Activated naive CD4-positive, alpha-beta T cell treated with anti-CD3 and anti-CD28 coated beads, Interleukin-2, amount 50 U/mL, for 72 hours (primary cell): Measurements from ENCODE around the gene ZNF385C. TPM values are rescaled to one million over a fixed set of nuclear protein-coding genes. Genes with fewer than 3 reads are reported as not detected.
A peak's percentile ranks its signal among the peaks of the same experiment; 100 is the strongest.

Experiments used
- ATAC-seq, 2 donors: fragments of 150-1000 bp; cut with Tn5 transposase; 2 replicates each; pipeline ENCODE4 v1.10.0; 2021; ENCODE audit warnings: mild to moderate bottlenecking in 2 of 2, moderate library complexity in 2 of 2
- DNase-seq, 2 donors: peaks; one replicate each; pipeline ENCODE4 v3.0.0; 2021 to 2022; ENCODE audit warnings: low spot score in 2 of 2
- H3K27ac Mint-ChIP-seq, 2 donors: one replicate each; pipeline ENCODE4 v1.8.0; 2022; ENCODE audit warnings: mild to moderate bottlenecking in 2 of 2, mixed read lengths in 2 of 2
- H3K36me3 Mint-ChIP-seq, 2 donors: one replicate each; pipeline ENCODE4 v1.8.0; 2022; ENCODE audit warnings: mixed read lengths in 2 of 2
- H3K9me3 Mint-ChIP-seq, 2 donors: one replicate each; pipeline ENCODE4 v1.8.0; 2022; ENCODE audit warnings: mixed read lengths in 2 of 2
- total RNA-seq, 2 donors: library from RNA; stranded (reverse); gene quantifications; one replicate each; pipeline ENCODE4 v1.2.3, GENCODE V29; 2022

Gene ZNF385C
- total RNA-seq, 2 donors from 2014 or later, result 0.82 TPM; not detected in 1

GRCh38 chr17:42049834-42050392 lies 48.4 kb downstream of the ZNF385C start:
- H3K36me3 Mint-ChIP-seq, result no peaks in the 10 kb centered on the region
- H3K27ac Mint-ChIP-seq, result no peak overlapping the region
- H3K9me3 Mint-ChIP-seq, result no peaks in the 10 kb centered on the region
- no peak for DNase-seq
- ATAC-seq, result peak in 1 of 2 donors; percentile 13

- no peak overlapping the region for H3K27ac Mint-ChIP-seq
- no peaks in the 10 kb centered on the region for H3K9me3 Mint-ChIP-seq
- DNase-seq, result no peak
- no peaks in the 10 kb centered on the region for H3K36me3 Mint-ChIP-seq
- no peak for ATAC-seq
These were observed 50.9 kb downstream of the ZNF385C start for GRCh38 chr17:42047343-42047742.

GRCh38 chr17:42045719-42046118 lies 52.6 kb downstream of the ZNF385C start:
- H3K9me3 Mint-ChIP-seq, result no peaks in the 10 kb centered on the region
- H3K27ac Mint-ChIP-seq, result no peak overlapping the region
- H3K36me3 Mint-ChIP-seq, result no peaks in the 10 kb centered on the region
- DNase-seq (no peak), ATAC-seq (no peak)

GRCh38 chr17:42042598-42043319 lies 55.5 kb downstream of the ZNF385C start:
- no peaks in the 10 kb centered on the region for H3K36me3 Mint-ChIP-seq
- no peak overlapping the region for H3K27ac Mint-ChIP-seq
- ATAC-seq, result no peak

GRCh38 chr17:42041619-42042018 lies 56.7 kb downstream of the ZNF385C start:
- Mint-ChIP-seq H3K27ac (no peak overlapping the region), H3K9me3 (no peaks in the 10 kb centered on the region), H3K36me3 (no peaks in the 10 kb centered on the region)
- ATAC-seq (no peak), DNase-seq (no peak)

More at GRCh38 chr17:42042598-42043319, 55.5 kb downstream of the ZNF385C start:
- no peaks in the 10 kb centered on the region for H3K9me3 Mint-ChIP-seq
- DNase-seq, result no peak

DNA sequence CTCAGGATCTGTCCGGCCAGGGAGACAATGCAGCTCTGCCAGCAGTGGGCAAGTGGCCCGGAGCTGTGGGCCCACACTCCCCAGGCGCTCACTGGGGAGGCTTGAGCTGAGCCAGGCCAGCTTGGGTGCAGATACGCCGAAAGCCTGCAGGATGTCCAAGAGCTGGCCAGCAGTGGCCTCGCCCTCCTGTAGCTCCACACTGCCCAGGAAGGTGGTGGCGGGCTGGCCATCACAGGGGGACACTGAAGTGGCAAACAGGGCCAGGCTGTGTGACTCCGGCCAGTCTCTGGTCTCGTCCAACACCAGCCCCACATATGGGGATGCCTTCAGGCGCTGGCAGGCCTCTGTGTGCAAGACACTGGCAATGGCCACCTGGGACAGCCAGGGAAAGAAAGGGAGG lies 57.5 kb downstream of the ZNF385C start:
- no peak for DNase-seq
- Mint-ChIP-seq H3K36me3 (no peaks in the 10 kb centered on the region), H3K27ac (no peak overlapping the region), H3K9me3 (no peaks in the 10 kb centered on the region)
- ATAC-seq, result no peak

DNA sequence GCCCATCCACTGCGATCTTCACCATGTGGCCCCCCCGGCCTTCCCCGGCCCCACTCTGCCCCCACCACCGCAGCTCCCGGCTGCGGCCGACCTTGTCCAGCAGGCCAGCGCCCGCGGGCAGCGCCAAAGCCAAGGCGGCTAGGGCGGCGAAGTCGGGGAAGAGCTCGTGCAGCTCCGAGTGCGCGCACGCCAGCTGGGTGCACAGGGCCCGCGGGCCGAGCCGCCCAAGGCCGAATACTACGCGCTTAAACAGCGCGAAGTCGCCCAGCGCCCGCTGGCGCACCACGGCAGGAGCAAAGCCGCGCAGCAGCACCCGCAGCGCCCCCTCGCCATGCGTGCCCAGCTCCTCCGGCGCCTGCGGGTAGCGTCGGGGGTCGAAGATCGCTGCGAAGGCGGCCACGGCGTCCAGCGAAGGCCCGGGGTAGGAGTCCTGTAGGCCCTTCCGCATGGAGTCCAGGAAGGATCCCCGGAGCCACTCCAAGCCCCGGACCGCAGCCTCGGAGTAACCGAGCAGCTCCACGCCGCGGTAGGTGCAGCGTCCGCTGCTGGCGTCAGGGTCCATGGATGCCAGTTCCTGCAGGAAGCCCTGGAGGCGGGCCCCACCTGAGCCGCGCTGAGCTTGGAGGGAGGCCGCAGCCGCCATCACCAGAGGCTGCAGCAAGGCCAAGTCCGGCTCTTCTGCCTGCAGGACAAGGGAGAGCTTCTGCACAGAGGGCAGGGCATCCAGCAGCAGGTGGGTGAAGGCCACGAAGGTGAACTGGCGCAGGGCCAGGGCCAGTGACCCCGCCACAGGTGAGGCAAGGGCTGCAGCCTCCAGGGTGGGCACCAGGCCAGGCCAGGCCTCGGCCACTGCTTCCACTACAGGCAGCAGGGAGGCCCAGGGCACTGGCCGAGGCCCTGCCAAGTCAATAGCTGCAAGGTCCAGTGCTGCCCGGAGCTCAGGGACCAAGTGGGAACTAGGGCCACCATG lies 58.2 kb downstream of the ZNF385C start:
- H3K9me3 Mint-ChIP-seq, result no peaks in the 10 kb centered on the region
- no peak for ATAC-seq
- H3K27ac Mint-ChIP-seq, result no peak overlapping the region
- DNase-seq, result no peak
- no peaks in the 10 kb centered on the region for H3K36me3 Mint-ChIP-seq

DNA sequence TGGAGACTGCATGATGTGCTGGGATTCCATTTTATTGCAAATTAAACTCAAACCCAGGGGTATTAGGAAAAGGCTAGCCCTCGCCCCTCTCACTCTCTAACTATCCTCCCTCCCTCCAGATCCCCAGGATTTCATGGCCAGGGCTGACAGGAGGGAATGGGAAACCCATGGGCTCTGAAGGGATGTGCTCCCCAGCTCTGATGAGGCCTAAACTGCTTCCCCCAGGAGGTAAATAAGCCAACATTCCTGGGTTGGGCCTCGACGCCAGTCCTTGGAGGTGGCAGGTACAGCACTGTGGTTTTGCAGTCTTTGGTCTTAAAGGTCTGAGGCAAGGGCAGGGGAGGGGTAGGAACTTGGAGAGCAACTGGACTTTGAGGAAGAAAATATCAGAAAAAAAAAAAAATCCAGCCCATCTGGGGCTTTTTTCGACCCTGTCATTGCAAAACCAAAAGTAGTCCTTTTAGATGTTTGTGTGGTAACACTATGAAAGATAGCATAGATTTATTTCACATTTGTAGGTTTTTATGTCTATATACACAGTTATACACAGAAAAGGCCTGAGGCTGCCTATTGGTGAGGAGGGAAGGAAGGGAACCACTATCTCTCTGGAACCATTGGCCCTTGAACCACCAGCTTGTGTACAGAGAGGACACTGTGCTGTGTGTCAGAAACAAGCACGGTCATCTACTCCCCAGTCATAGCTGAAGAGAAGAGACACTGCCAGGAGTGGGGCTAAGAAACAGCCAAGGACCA lies 59.9 kb downstream of the ZNF385C start:
- Mint-ChIP-seq H3K36me3 (no peaks in the 10 kb centered on the region), H3K27ac (peak overlapping the region in 1 of 2 donors; percentile 46), H3K9me3 (no peaks in the 10 kb centered on the region)
- ATAC-seq (peak in 1 of 2 donors; percentile 74), DNase-seq (no peak)

DNA sequence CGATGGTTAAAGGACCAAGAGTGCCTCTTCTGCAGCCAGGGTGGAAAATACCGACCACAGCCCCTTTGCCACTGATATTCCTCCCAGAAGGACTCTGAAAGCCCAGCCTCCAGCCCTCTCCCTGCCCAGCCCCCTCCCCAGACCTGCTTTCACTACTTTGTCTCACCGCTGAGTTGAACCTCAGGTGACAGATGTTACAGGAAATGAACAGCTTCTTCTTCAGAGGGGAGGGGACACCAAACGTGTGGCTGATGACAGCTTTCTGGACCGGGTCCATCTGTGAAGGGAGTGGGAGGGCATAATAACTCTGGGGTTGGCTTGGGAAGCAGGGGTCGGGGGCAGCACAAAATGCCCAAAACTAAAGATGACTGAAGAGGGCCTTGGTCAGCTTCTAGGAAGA lies 64.2 kb downstream of the ZNF385C start:
- H3K27ac Mint-ChIP-seq, result peak overlapping the region; percentile 72 to 84
- no peaks in the 10 kb centered on the region for H3K9me3 Mint-ChIP-seq
- DNase-seq (no peak), ATAC-seq (no peak)
- no peaks in the 10 kb centered on the region for H3K36me3 Mint-ChIP-seq

- Mint-ChIP-seq H3K36me3 (no peaks in the 10 kb centered on the region), H3K27ac (no peak overlapping the region), H3K9me3 (no peaks in the 10 kb centered on the region)
- DNase-seq (no peak), ATAC-seq (no peak)
These were observed 66.7 kb downstream of the ZNF385C start for GRCh38 chr17:42031584-42031983.

DNA sequence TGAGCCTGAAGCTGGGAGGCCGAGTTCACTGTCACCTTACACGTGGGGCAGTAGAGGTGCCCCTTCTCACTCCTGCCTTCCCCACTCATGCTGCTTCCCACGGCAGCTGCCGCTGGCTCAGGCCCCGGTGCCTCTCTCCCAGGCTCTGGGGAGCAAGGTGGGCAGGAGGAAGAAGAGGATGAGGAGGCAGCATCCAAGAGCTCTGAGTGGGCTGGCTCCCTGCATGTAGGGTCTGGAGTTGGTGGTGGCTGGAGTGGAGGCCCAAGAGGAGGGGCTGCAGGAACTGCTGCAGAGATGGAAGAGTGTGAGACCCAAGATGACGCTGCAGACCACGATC lies 69.5 kb downstream of the ZNF385C start:
- no peaks in the 10 kb centered on the region for H3K9me3 Mint-ChIP-seq
- DNase-seq (no peak), ATAC-seq (no peak)
- H3K36me3 Mint-ChIP-seq, result no peaks in the 10 kb centered on the region
- peak overlapping the region in 1 of 2 donors; percentile 68 for H3K27ac Mint-ChIP-seq

- Mint-ChIP-seq H3K36me3 (no peaks in the 10 kb centered on the region), H3K27ac (peak overlapping the region in 1 of 2 donors; percentile 68), H3K9me3 (no peaks in the 10 kb centered on the region)
- DNase-seq (no peak), ATAC-seq (no peak)
These were observed 70.1 kb downstream of the ZNF385C start for GRCh38 chr17:42027961-42028790.

DNA sequence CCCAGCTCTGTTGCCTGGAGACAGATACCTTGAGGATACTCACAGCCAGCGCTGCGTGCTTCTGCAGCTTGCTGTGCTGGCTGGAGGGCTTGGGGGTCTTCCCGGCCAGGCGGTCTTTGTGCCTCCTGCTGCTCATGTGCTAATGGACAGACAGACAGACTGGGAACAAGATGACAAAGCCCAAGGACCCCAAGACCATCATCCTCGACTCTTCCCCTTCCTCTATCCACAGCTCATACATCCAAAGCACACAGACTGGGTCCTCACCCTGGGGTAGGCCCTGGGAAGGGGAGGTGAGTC lies 70.7 kb downstream of the ZNF385C start:
- H3K9me3 Mint-ChIP-seq, result no peaks in the 10 kb centered on the region
- DNase-seq (no peak), ATAC-seq (no peak)
- no peak overlapping the region for H3K27ac Mint-ChIP-seq
- H3K36me3 Mint-ChIP-seq, result no peaks in the 10 kb centered on the region

DNA sequence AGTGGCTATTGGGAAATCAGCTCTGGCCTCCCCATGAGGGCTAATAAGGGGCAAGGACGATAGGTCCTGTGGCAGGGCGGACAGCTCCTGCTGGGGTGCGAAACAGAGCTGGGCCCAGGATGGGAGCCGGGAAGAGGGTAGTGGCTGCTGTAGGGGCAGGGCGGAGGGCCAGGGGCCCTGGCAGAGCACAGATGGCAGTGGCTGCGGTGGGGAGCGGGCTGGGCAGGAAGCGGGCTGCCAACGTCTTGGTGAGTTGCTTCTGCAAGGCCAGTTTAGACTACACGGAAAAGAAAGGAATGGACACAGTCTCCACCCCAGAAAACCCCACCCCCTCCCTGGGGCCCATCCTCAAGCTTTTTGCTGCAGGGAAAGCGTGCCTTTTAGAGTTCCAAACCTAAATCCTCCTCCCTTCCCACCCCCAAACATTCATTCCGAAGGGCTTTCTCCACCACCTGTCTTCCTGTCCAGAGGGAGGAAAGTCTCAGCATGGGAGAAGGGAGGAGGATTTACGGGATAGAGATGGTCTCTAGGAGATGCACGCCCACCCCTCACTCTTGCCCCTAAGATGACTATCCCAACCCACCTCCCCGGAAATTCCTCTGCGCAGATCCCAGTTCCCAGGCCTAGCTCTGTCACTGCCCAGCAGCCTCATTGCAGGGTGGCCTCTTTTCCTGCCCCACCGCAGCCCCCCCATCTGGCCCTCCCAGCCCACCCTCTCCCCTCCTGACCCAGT lies 71.2 kb downstream of the ZNF385C start:
- H3K36me3 Mint-ChIP-seq, result no peaks in the 10 kb centered on the region
- peak overlapping the region in 1 of 2 donors; percentile 65 for H3K27ac Mint-ChIP-seq
- no peak for DNase-seq
- no peak for ATAC-seq
- no peaks in the 10 kb centered on the region for H3K9me3 Mint-ChIP-seq

DNA sequence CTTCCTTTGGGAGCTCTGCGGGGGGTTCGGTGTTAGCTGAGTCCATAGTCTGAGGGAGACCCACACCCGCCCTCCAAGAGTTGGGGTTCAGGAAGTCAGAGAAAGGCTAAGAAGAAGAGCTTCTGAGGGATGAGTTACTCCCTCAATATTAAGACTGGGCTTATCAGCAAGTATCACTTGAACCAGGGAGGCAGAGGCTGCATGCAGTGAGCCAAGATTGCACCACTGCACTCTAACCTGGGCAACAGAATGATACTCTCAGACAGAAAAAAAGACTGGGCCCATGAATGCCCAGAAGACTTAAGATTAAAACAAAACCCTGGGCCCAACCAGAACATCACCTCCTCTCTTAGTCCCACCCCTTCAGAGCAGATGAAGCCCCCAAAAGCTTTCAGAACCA lies 72.3 kb downstream of the ZNF385C start:
- Mint-ChIP-seq H3K36me3 (peaks cover 0 to 5% of the 10 kb centered on the region in 2 donors), H3K9me3 (no peaks in the 10 kb centered on the region), H3K27ac (peak overlapping the region in 1 of 2 donors; percentile 65)
- DNase-seq, result no peak
- no peak for ATAC-seq
